Tibial nerve (tissue), 4 donors: ENCODE results near the gene RBFOX1.

ENCODE experiments used
- CTCF ChIP-seq, 5 experiments: fragments of 200-600 bp in 3 of 5; fragments of 450-650 bp in 2 of 5; sonication (generic) in 3 of 5; IDR thresholded peaks; one replicate each; pipeline ENCODE4 v1.5.1; 2016 to 2019; ENCODE audit warnings: antibody characterized with exemption in 5 of 5, mild to moderate bottlenecking in 3 of 5, moderate library complexity in 2 of 5
- EP300 ChIP-seq, 2 donors: sonication (generic); formaldehyde crosslinking; IDR thresholded peaks; one replicate each; pipeline ENCODE4 v1.6.1; 2017; ENCODE audit warnings: antibody characterized with exemption in 2 of 2, mild to moderate bottlenecking in 1 of 2
- POLR2A ChIP-seq, 2 donors: fragments of 450-650 bp; IDR thresholded peaks; one replicate each; pipeline ENCODE4 v1.6.1; 2017; ENCODE audit warnings: antibody characterized with exemption in 2 of 2, mild to moderate bottlenecking in 2 of 2, moderate library complexity in 2 of 2

GRCh38 chr16:7400117-7400890, 67.7 kb downstream of the RBFOX1 start:
- no peak for TF ChIP-seq CTCF (IDR thresholded peaks at IDR 0.05)
- no peak for TF ChIP-seq POLR2A (IDR thresholded peaks at IDR 0.05)
- TF ChIP-seq EP300 (IDR thresholded peaks at IDR 0.05): no peak
